CD4-positive, alpha-beta T cell treated with Interleukin-17A for 1 hour (primary cell): ENCODE data around the gene ADGRL3.
"Not testable (repeated sequence)": the region's sequence is repeated elsewhere in the genome, so short reads cannot be mapped to it uniquely, and the experiment has no call there.

ENCODE experiments used
- DNase-seq: peaks from one replicate; pipeline ENCODE4 v3.0.0-alpha.2; 2020

The ADGRL3 gene

GRCh38 chr4:61507091-61507490 is 307.0 kb downstream of the ADGRL3 start:
- DNase-seq: no peak

- not testable (repeated sequence) for DNase-seq
Observed at GRCh38 chr4:61509721-61510241, 309.7 kb downstream of the ADGRL3 start.

- DNase-seq: no peak
Observed at GRCh38 chr4:61511716-61512488, 311.8 kb downstream of the ADGRL3 start.

- no peak for DNase-seq
Observed at GRCh38 chr4:61514991-61515390, 314.9 kb downstream of the ADGRL3 start.

- no peak for DNase-seq
Observed at GRCh38 chr4:61517144-61517543, 317.0 kb downstream of the ADGRL3 start.

- DNase-seq: no peak
Observed at GRCh38 chr4:61520166-61520565, 320.0 kb downstream of the ADGRL3 start.

GRCh38 chr4:61520681-61521160 is 320.6 kb downstream of the ADGRL3 start:
- DNase-seq: no peak

- DNase-seq: no peak
Observed at GRCh38 chr4:61521451-61521850, 321.3 kb downstream of the ADGRL3 start.

- DNase-seq: no peak
Observed at GRCh38 chr4:61522312-61522711, 322.2 kb downstream of the ADGRL3 start.

- no peak for DNase-seq
Observed at GRCh38 chr4:61527888-61528287, 327.8 kb downstream of the ADGRL3 start.

GRCh38 chr4:61528595-61528994 is 328.5 kb downstream of the ADGRL3 start:
- no peak for DNase-seq

- no peak for DNase-seq
Observed at GRCh38 chr4:61531188-61531587, 331.1 kb downstream of the ADGRL3 start.

- no peak for DNase-seq
Observed at GRCh38 chr4:61532336-61533000, 332.3 kb downstream of the ADGRL3 start.

GRCh38 chr4:61533140-61533539 is 333.0 kb downstream of the ADGRL3 start:
- DNase-seq: no peak

GRCh38 chr4:61540944-61541343 is 340.8 kb downstream of the ADGRL3 start:
- no peak for DNase-seq

GRCh38 chr4:61541459-61541858 is 341.3 kb downstream of the ADGRL3 start:
- no peak for DNase-seq

- no peak for DNase-seq
Observed at GRCh38 chr4:61543976-61544375, 343.9 kb downstream of the ADGRL3 start.

- DNase-seq: no peak
Observed at GRCh38 chr4:61545902-61546480, 345.9 kb downstream of the ADGRL3 start.

GRCh38 chr4:61549336-61549735 is 349.2 kb downstream of the ADGRL3 start:
- DNase-seq: no peak

- no peak for DNase-seq
Observed at GRCh38 chr4:61553557-61554125, 353.5 kb downstream of the ADGRL3 start.

- DNase-seq: no peak
Observed at GRCh38 chr4:61555789-61556188, 355.7 kb downstream of the ADGRL3 start.

- DNase-seq: no peak
Observed at GRCh38 chr4:61556277-61556676, 356.2 kb downstream of the ADGRL3 start.

- DNase-seq: no peak
Observed at GRCh38 chr4:61559396-61559795, 359.3 kb downstream of the ADGRL3 start.
